Measurements from ENCODE around the gene SPRED2.
A peak's percentile ranks its signal among the peaks of the same experiment; 100 is the strongest.

SPRED2 gene

GRCh38 chr2:65275141-65275915 lies 157.1 kb downstream of the SPRED2 start:
- DNase-seq, result no peak

GRCh38 chr2:65273344-65273743 lies 159.1 kb downstream of the SPRED2 start:
- no peak for DNase-seq

- no peak for DNase-seq
Observed at GRCh38 chr2:65268957-65269356, 163.4 kb downstream of the SPRED2 start.

DNA sequence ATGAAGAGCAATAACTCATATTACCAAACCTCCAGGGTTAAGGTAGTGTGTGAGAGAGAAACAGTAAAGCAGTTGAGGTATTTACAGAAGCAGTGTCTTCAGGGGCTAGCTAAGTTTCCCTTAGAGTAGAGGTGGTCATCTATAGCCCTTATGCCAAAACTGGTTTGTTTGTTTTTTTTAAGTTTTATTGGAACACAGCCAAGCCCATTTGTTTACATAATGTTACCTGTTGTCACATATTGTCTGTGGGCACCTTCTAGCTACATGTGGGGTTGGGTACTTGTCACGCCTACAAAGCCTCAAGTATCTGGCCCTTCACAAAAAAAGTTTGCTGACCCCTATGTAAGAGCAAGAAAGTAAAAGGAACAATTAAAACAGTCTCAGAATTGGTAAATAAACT lies 165.4 kb downstream of the SPRED2 start:
- DNase-seq, result no peak

GRCh38 chr2:65265671-65266045 lies 166.7 kb downstream of the SPRED2 start:
- DNase-seq, result no peak

GRCh38 chr2:65264821-65265670 lies 167.4 kb downstream of the SPRED2 start:
- peak; percentile 44 to 60 for DNase-seq

DNA sequence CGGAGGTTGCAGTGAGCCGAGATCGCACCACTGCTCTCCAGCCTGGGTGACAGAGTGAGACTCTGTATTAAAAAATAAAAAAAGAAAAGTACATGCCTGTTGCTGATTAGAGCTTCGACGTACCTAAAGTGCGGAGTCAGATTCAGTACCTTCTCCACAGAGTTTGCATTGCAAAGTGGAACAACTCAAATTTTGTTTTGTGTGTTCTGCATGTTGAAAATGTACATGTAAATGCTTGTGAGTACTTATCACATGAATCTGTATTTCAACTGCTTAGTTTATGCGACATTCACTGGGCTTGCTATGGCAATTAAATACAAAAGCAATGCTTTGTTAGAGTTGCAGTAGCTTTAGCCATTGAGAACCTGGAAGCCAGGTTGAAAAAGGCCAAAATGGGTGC lies 168.4 kb downstream of the SPRED2 start:
- DNase-seq, result no peak

GRCh38 chr2:65263262-65263661 lies 169.1 kb downstream of the SPRED2 start:
- no peak for DNase-seq

DNA sequence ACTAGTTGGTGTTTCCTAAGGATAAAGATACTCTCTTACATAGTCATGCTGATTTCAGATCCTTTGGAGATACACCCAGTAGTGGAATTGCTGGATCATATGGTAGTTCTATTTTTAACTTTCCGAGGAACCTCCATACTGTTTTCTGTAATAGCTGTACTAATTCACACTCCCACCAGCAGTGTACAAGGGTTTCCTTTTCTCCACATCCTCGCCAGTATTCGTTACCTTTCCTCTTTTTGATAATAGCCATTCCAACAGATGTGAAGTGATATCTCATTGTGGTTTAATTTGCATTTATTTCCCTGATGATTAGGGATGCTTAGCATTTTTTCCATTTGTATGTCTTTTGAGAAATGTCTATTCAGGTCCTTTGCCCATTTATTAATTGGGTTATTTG lies 170.7 kb downstream of the SPRED2 start:
- no peak for DNase-seq
